GM12872 (cell line): ENCODE results near the gene CMTM8.

ENCODE experiments used
- CTCF ChIP-seq: IDR thresholded peaks from 3 replicates; pipeline ENCODE4 v1.5.1; 2011; ENCODE audit warnings: low read depth, mild to moderate bottlenecking, low read length, moderate library complexity; ENCODE audit not compliant: insufficient read depth

The CMTM8 gene

GRCh38 chr3:32310336-32310735 is 71.9 kb downstream of the CMTM8 start:
- TF ChIP-seq CTCF: no peak

DNA sequence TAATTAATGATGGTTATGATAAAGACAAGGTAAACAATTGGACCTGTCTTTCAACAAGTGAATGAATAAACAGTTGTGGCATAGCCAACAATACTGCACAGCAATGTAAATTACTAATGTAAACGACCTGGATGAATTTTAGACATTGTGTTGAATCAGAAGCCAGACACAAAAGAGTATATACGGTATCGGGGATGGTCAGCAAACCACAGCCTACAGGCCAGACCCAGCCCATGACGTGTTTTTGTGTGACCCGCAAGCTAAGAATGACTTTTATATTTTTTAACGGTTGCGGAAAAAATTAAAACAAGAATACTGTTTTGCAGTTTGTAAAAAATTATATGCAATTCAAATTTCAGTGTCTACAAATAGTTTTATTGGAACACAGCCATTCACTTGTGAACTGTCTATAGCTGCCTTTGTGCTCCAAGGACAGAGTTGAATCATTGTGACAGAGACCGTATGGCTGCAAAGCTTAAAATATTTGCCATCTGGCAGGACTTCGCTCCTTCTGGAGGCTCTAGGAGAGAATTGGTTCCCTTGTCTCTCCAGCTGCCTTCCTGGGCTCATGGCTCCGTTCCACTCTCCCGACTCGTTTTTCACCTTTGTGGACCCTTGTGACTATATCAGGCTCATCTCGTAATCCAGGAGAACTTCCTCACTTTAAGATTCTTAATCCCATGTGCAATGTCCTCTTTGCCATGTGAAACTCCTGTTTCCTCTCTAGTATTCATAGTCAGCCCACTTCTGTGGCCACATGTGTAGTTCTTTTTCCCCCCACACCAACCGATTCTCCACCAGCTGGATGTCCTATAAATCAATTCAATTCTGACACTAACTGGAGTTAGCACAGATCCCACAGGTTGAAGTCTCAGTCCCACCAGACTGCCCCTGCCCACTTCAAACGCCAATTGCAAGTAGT is 72.7 kb downstream of the CMTM8 start:
- no peak for TF ChIP-seq CTCF

DNA sequence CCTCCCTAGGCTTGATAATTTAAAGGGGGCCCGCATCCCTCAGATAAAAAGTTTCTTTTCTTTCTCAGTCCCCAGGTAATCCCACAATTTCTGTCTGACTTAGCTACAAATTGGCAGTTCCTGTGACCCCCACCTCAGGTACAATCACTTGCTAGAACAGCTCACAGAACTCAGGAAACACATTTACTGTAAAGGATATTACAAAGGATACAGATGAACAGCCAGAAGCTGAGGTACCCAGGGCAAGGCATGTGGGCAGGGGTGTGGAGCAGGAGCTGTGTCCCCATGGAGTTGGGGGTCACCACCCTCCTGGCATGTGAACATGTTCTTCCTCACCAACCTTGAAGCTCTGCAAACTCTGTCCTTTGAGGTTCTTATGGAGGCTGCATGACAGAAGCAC is 73.8 kb downstream of the CMTM8 start:
- TF ChIP-seq CTCF: no peak

GRCh38 chr3:32313169-32313568 is 74.7 kb downstream of the CMTM8 start:
- TF ChIP-seq CTCF: no peak

DNA sequence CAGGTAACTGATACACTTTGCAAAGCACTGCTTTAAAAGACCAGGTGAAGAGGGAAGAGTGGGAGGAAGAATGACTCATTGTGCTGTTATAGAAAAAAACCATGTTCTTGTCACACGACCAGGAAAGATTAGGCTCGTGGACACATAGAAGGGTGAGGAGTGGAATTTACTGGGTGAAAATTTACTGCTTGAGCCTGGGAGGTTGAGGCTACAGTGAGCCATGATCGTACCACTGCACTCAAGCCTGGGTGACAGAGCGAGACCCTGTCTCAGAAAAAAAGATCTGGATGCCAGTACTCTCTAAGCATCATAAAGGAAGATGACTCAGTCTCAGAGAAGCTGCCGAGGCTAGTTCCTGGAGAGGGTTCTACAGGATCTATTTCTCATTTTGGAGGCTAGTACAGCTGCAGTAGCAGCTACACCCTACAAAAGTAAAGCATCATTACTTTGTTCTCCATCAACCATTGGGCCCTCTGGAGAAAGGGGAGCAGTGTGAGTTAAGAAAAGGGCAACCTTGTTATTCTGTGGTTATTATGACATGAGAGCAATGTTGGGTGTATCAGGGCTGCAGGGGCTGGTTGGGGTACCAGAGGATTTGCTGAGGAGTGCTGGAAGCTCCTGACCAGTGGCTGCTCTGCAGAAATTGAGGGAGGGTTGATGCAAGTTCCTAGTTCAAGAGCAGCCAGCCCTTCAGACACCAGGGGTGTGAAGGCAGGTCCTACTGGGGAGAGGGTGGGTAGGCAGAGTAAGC is 75.4 kb downstream of the CMTM8 start:
- TF ChIP-seq CTCF: no peak

DNA sequence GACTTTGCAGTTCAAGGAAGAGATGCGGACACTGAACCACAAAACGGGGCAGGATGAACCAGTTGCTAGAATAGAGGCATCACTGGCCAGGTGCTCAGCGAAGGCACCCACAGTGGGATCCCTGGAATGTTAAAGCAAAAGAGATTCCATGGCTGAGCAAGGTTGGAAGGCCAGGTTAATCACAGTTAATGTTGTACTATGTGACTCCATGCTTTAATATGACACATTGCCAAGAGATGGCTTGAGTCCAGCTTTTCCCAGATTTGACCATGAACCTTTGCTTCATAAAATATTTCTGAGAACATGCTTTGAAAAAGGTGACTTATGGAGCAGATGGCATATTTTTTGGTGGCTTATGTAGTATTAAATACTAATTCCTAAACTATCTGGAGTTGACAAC is 77.0 kb downstream of the CMTM8 start:
- TF ChIP-seq CTCF: no peak

DNA sequence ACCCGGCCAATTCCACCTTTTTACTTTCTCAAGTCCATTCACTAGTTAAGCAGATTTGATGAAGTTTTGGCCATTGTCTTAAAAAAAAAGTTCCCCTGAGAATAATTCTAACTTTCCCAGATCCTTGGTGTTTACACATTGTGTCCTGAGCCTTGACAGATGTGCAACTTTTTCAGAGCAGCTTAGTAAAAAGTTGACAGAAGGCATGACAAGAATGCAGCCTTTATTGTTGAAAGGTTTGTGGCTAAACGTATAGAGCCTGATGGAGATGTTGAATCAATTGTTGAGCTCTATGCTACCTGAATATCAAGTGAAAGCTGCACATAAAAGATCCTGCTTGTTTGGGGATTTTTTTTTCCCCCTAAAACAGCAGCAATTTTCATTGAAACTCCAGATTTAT is 77.8 kb downstream of the CMTM8 start:
- TF ChIP-seq CTCF: no peak
